Skeletal muscle cell (primary cell): ENCODE data around the gene A3GALT2.

Source experiments
- DNase-seq: peaks from one replicate; pipeline ENCODE4 v3.0.0-alpha.2; 2010; ENCODE audit warnings: low read depth
- H3K4me3 ChIP-seq: 2 replicates; pipeline ENCODE4 v1.5.1; 2011; ENCODE audit warnings: low read depth, mild to moderate bottlenecking, control low read depth, low read length, moderate library complexity

Gene A3GALT2

GRCh38 chr1:33320619-33321165, at the start of gene A3GALT2:
Gene A3GALT2 (minus strand): TSS chr1:33321098. CDS start chr1:33321098, 0 bp downstream.
- H3K4me3 ChIP-seq = no peak within 1 kb of the TSS
- DNase-seq = no peak

- no peak for DNase-seq
- H3K4me3 ChIP-seq = no peak overlapping the region
These were observed 49.4 kb upstream of the A3GALT2 start for GRCh38 chr1:33370301-33370700.

GRCh38 chr1:33369764-33370163, 48.9 kb upstream of the A3GALT2 start:
- H3K4me3 ChIP-seq = no peak overlapping the region
- DNase-seq = no peak

GRCh38 chr1:33369081-33369480, 48.2 kb upstream of the A3GALT2 start:
- H3K4me3 ChIP-seq = no peak overlapping the region
- no peak for DNase-seq

GRCh38 chr1:33368431-33368830, 47.5 kb upstream of the A3GALT2 start:
- no peak overlapping the region for H3K4me3 ChIP-seq
- DNase-seq = no peak

GRCh38 chr1:33367485-33368405, 46.8 kb upstream of the A3GALT2 start:
- no peak overlapping the region for H3K4me3 ChIP-seq
- DNase-seq = no peak

GRCh38 chr1:33366762-33367484, 46.0 kb upstream of the A3GALT2 start:
- no peak for DNase-seq
- H3K4me3 ChIP-seq = no peak overlapping the region

GRCh38 chr1:33365560-33365997, 44.7 kb upstream of the A3GALT2 start:
- H3K4me3 ChIP-seq = no peak overlapping the region
- DNase-seq = no peak

- DNase-seq = no peak
- no peak overlapping the region for H3K4me3 ChIP-seq
These were observed 43.6 kb upstream of the A3GALT2 start for GRCh38 chr1:33364565-33364918.

- no peak for DNase-seq
- H3K4me3 ChIP-seq = no peak overlapping the region
These were observed 42.6 kb upstream of the A3GALT2 start for GRCh38 chr1:33363470-33363861.

- DNase-seq = no peak
- H3K4me3 ChIP-seq = no peak overlapping the region
These were observed 42.1 kb upstream of the A3GALT2 start for GRCh38 chr1:33363021-33363420.

GRCh38 chr1:33361532-33362235, 40.8 kb upstream of the A3GALT2 start:
- H3K4me3 ChIP-seq = no peak overlapping the region
- DNase-seq = no peak

- no peak overlapping the region for H3K4me3 ChIP-seq
These were observed 39.5 kb upstream of the A3GALT2 start for GRCh38 chr1:33360367-33360766.

GRCh38 chr1:33359931-33360330, 39.0 kb upstream of the A3GALT2 start:
- H3K4me3 ChIP-seq = no peak overlapping the region
- DNase-seq = no peak

More at GRCh38 chr1:33360367-33360766, 39.5 kb upstream of the A3GALT2 start:
- DNase-seq = no peak

- no peak overlapping the region for H3K4me3 ChIP-seq
- DNase-seq = no peak
These were observed 38.1 kb upstream of the A3GALT2 start for GRCh38 chr1:33358795-33359503.

- no peak overlapping the region for H3K4me3 ChIP-seq
- DNase-seq = no peak
These were observed 37.4 kb upstream of the A3GALT2 start for GRCh38 chr1:33358114-33358794.

- H3K4me3 ChIP-seq = no peak overlapping the region
- no peak for DNase-seq
These were observed 36.2 kb upstream of the A3GALT2 start for GRCh38 chr1:33357099-33357498.

GRCh38 chr1:33354707-33355316, 33.9 kb upstream of the A3GALT2 start:
- no peak for DNase-seq
- no peak overlapping the region for H3K4me3 ChIP-seq
